Progenitor cell of endocrine pancreas (in vitro differentiated cells): ENCODE measurements around the gene DCC. TPM values are rescaled to one million over a fixed set of nuclear protein-coding genes. Genes with fewer than 3 reads are reported as not detected.

Experiments used
- DNase-seq: peaks from one replicate; pipeline ENCODE4 v3.0.0; 2021; ENCODE audit warnings: low spot score; ENCODE audit not compliant: unreplicated experiment
- H3K27ac Mint-ChIP-seq: 2 replicates; pipeline ENCODE4 v1.8.0; 2021; ENCODE audit warnings: mild to moderate bottlenecking, moderate library complexity, mixed read lengths
- H3K27me3 Mint-ChIP-seq: 2 replicates; pipeline ENCODE4 v1.8.0; 2021; ENCODE audit warnings: mixed read lengths
- H3K36me3 Mint-ChIP-seq: 2 replicates; pipeline ENCODE4 v1.8.0; 2022; ENCODE audit warnings: mixed read lengths; ENCODE audit not compliant: insufficient read depth
- H3K4me1 Mint-ChIP-seq: 2 replicates; pipeline ENCODE4 v1.8.0; 2021; ENCODE audit warnings: low read depth, mixed read lengths
- H3K4me3 Mint-ChIP-seq: 2 replicates; pipeline ENCODE4 v1.8.0; 2021; ENCODE audit warnings: low read depth, mild to moderate bottlenecking, moderate library complexity, mixed read lengths
- H3K9me3 Mint-ChIP-seq: 2 replicates; pipeline ENCODE4 v1.8.0; 2021; ENCODE audit warnings: low read depth, mixed read lengths
- total RNA-seq: library from RNA; stranded (reverse); gene quantifications from 2 replicates; pipeline ENCODE4 v1.2.1, GENCODE V29; 2021
- TF ChIP-seq, protein P1 (sequence below): fragments of 200-600 bp; sonication (generic); IDR thresholded peaks from one replicate; pipeline ENCODE4 v1.5.0; 2021; ENCODE audit warnings: antibody characterized with exemption, mild to moderate bottlenecking; ENCODE audit not compliant: unreplicated experiment

Gene DCC
- total RNA-seq, 1 donor from 2014 or later, result 8.4 TPM

GRCh38 chr18:52738946-52739345 is 398.9 kb downstream of the DCC start:
- no peak overlapping the region for H3K4me3 Mint-ChIP-seq
- no peaks in the 10 kb centered on the region for H3K27me3 Mint-ChIP-seq
- TF ChIP-seq, protein P1, sequence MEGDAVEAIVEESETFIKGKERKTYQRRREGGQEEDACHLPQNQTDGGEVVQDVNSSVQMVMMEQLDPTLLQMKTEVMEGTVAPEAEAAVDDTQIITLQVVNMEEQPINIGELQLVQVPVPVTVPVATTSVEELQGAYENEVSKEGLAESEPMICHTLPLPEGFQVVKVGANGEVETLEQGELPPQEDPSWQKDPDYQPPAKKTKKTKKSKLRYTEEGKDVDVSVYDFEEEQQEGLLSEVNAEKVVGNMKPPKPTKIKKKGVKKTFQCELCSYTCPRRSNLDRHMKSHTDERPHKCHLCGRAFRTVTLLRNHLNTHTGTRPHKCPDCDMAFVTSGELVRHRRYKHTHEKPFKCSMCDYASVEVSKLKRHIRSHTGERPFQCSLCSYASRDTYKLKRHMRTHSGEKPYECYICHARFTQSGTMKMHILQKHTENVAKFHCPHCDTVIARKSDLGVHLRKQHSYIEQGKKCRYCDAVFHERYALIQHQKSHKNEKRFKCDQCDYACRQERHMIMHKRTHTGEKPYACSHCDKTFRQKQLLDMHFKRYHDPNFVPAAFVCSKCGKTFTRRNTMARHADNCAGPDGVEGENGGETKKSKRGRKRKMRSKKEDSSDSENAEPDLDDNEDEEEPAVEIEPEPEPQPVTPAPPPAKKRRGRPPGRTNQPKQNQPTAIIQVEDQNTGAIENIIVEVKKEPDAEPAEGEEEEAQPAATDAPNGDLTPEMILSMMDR, result no peak
- no peaks in the 10 kb centered on the region for H3K9me3 Mint-ChIP-seq
- H3K4me1 Mint-ChIP-seq, result no peaks in the 10 kb centered on the region
- no peak overlapping the region for H3K27ac Mint-ChIP-seq
- H3K36me3 Mint-ChIP-seq, result no peaks in the 10 kb centered on the region
- no peak for DNase-seq

DNA sequence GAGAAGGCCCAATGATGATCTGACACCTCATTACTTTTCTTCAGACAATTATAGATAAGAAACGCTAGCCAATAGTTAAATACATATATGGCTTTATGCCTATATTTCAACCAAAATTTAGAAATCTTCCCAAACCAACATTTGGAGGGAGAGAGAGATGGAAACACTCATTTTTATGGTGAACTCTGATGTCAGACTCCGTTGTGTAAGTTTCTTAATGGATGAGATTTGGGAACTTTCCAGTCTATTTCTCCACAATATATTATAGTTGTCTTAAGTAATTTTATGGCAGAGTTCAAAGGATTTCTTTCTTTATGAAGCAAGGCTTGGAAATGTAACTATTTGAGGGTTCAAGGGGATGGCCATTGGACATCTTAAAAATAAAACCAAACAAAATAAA is 407.0 kb downstream of the DCC start:
- Mint-ChIP-seq H3K9me3 (no peaks in the 10 kb centered on the region), H3K27me3 (no peaks in the 10 kb centered on the region)

DNA sequence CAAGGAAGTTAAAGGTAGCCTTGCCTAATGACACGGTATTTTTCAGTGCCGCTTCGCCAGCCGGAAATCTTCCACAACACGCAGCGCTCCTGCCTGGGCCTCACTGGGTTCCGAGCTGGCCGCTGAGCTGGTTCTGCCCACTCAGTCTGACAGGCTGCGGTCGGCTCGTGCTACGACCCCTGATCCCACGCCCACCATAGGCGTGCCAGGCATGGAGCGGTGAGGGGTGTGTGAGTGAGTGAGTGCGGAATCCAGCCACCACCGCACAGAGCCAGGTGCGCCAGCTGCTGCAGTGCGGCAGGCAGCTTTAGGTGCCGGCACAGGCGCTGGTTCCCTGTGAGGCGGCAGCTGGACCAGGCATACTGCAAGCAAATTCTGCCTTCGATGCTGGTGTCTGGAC is 407.9 kb downstream of the DCC start:
- Mint-ChIP-seq H3K27me3 (no peaks in the 10 kb centered on the region), H3K4me1 (no peaks in the 10 kb centered on the region), H3K36me3 (no peaks in the 10 kb centered on the region), H3K27ac (no peak overlapping the region), H3K4me3 (no peak overlapping the region), H3K9me3 (no peaks in the 10 kb centered on the region)
- TF ChIP-seq, protein P1, result no peak
- no peak for DNase-seq

More for the DNA sequence above, 407.0 kb downstream of the DCC start:
- no peak for DNase-seq
- Mint-ChIP-seq H3K4me3 (no peak overlapping the region), H3K4me1 (no peaks in the 10 kb centered on the region), H3K27ac (no peak overlapping the region), H3K36me3 (no peaks in the 10 kb centered on the region)
- TF ChIP-seq, protein P1, result no peak

- Mint-ChIP-seq H3K27ac (no peak overlapping the region), H3K27me3 (no peaks in the 10 kb centered on the region), H3K9me3 (no peaks in the 10 kb centered on the region), H3K36me3 (no peaks in the 10 kb centered on the region), H3K4me3 (no peak overlapping the region), H3K4me1 (no peaks in the 10 kb centered on the region)
- TF ChIP-seq, protein P1, result no peak
- DNase-seq, result no peak
Measured at GRCh38 chr18:52748343-52748742, 408.3 kb downstream of the DCC start.

DNA sequence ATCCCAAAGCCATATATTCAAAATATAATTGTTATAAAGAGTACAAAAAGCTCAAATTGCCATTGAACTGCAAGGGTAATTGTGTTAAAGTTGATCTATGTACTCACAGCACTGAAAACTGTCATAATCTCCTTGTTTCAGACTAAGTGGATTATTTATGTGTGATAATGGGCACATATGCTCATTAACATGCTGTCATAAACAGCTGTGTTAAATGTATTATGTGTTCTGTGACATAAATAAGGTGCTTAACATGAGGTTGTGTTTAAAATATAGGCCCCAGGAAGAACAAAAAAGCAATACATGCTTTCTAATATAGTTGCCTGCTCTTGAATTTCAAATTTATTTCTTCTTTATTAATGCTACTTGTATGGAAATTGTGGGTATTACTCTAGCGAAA is 409.5 kb downstream of the DCC start:
- Mint-ChIP-seq H3K27ac (no peak overlapping the region), H3K27me3 (no peaks in the 10 kb centered on the region), H3K9me3 (no peaks in the 10 kb centered on the region), H3K4me1 (no peaks in the 10 kb centered on the region), H3K4me3 (no peak overlapping the region), H3K36me3 (no peaks in the 10 kb centered on the region)
- TF ChIP-seq, protein P1, result no peak
- no peak for DNase-seq
